NCI-H2029 (cell line): ENCODE data around the gene RPH3AL.
"Not testable (repeated sequence)": the region's sequence is repeated elsewhere in the genome, so short reads cannot be mapped to it uniquely, and the experiment has no call there.

Experiments used
- DNase-seq: peaks from one replicate; lab custom pipeline; 2025; lab: John Stamatoyannopoulos, UW

The RPH3AL gene

GRCh38 chr17:260944-261343 is 91.7 kb downstream of the RPH3AL start:
- no peak for DNase-seq

GRCh38 chr17:260031-260791 is 92.4 kb downstream of the RPH3AL start:
- DNase-seq = no peak

GRCh38 chr17:259341-259976 is 93.1 kb downstream of the RPH3AL start:
- DNase-seq = no peak

GRCh38 chr17:258906-259305 is 93.7 kb downstream of the RPH3AL start:
- DNase-seq = no peak

- DNase-seq = no peak
Measured at GRCh38 chr17:258045-258734, 94.4 kb downstream of the RPH3AL start.

- no peak for DNase-seq
Measured at GRCh38 chr17:253091-253846, 99.3 kb downstream of the RPH3AL start.

- no peak for DNase-seq
Measured at GRCh38 chr17:252456-252855, 100.2 kb downstream of the RPH3AL start.

GRCh38 chr17:251531-251930 is 101.1 kb downstream of the RPH3AL start:
- DNase-seq = no peak

- no peak for DNase-seq
Measured at GRCh38 chr17:250487-251300, 101.9 kb downstream of the RPH3AL start.

GRCh38 chr17:249236-249993 is 103.2 kb downstream of the RPH3AL start:
- no peak for DNase-seq

- DNase-seq = no peak
Measured at GRCh38 chr17:248337-249235, 104.0 kb downstream of the RPH3AL start.

- DNase-seq = no peak
Measured at GRCh38 chr17:247767-248166, 104.8 kb downstream of the RPH3AL start.

GRCh38 chr17:246851-247421 is 105.7 kb downstream of the RPH3AL start:
- DNase-seq = no peak

- DNase-seq = no peak
Measured at GRCh38 chr17:246226-246625, 106.4 kb downstream of the RPH3AL start.

- no peak for DNase-seq
Measured at GRCh38 chr17:245611-246010, 107.0 kb downstream of the RPH3AL start.

- DNase-seq = no peak
Measured at GRCh38 chr17:245020-245419, 107.6 kb downstream of the RPH3AL start.

GRCh38 chr17:243924-244323 is 108.7 kb downstream of the RPH3AL start:
- not testable (repeated sequence) for DNase-seq

GRCh38 chr17:238964-239259 is 113.7 kb downstream of the RPH3AL start:
- no peak for DNase-seq
